NT2/D1 (cell line): ENCODE results near the gene TNFSF13.

Experiments
- SUZ12 ChIP-seq: IDR thresholded peaks from 2 replicates; pipeline ENCODE4 v1.6.1; 2011; ENCODE audit not compliant: insufficient read length, insufficient read depth; ENCODE audit errors: extremely low read depth
- ZNF274 ChIP-seq: IDR thresholded peaks from 2 replicates; pipeline ENCODE4 v1.6.1; 2011; ENCODE audit warnings: mild to moderate bottlenecking, low read depth, low read length

DNA sequence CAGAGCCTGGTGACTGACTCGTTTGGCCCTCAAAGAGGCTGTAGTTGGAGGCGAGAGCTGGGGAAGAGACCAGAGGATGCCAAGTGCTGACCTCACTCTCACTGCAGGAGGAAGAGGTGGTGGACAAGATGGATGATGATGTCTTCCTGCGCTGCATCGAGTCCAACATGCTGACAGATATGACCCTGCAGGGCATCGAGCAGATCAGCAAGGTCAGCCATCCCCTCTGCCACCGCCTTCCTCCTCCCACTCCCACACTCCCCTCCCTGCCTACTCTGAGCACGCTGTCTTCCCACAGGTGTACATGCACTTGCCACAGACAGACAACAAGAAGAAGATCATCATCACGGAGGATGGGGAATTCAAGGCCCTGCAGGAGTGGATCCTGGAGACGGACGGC, 47.4 kb upstream of the TNFSF13 start:
- TF ChIP-seq ZNF274, result no peak
- no peak for TF ChIP-seq SUZ12
